GM18499 (cell line): ENCODE measurements around the gene GMFB.

ENCODE experiments used
- ATAC-seq: cut with Tn5 transposase; IDR thresholded peaks from one replicate; pipeline ENCODE4 v1.9.1; 2021; ENCODE audit warnings: moderate number of reproducible peaks; ENCODE audit not compliant: insufficient read depth, unreplicated experiment

GMFB gene

DNA sequence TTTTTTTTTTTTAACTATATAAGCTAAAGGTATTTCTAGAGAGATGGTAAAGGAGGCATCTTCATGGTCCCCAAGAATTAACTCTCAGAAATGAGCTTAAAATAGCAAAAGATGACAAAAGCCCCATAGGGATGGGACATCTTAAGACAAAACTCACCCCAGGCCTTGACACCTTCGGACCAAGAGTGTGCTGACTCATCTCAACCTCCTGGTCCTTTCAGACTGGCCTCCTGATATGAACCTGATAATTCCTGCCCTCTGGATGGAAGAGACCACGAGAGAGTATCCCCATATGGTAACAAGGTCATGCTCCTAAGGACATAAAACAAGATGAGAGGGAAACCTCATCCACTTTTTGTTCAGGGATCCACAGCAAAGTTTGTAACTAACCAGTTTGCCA, 8.4 kb upstream of the GMFB start:
- ATAC-seq: no peak

DNA sequence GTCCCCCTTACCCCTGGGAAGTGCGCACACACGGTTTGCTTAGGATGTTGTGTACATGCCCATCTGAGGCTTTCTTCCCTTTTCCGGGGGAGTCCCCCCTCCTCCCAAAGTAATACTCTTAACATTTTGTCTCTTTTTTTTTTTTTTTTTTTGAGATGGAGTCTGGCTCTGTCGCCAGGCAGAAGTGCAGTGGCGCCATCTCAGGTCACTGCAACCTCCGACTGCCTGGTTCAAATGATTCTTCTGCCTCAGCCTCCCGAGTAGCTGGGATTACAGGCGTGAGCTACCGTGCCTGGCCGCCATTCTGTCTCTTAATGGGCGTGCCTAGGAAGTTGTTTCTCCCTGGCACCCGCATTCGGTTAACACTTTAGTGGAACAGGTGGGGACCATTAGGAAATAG, 4.5 kb upstream of the GMFB start:
- ATAC-seq: no peak

DNA sequence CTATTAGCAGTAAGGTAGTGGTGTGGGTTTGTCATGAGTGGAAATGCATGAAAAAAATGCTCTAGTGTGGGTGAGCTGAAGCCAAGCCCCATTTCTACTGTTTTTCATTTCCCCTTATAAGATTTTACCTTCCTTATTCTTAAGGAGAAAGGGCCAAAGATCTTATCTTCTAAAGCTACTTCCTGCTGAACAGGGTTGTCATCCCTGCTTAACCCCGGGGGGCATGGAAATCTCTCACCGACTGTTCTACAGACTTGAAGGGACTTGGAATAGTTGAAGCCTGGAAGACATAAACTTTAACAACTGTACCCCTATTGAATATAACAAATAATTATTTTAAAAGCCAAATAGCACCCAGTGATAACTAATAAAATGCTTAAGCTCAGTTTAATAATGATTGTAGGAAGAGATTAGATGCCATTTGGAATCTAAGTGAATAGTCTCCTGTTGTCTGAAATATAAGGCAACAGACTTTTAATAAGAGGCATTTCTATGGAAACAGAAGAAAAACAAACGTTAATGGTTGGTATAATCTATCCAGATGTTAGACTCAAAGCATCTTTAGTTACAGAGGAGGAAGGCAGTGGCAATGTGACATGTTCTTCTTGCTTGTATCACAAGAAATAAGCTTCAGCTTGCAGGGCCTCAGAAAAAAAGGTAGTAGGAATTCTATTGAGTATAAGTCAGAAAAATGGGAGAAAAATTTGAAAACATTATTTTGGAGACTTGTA, 1.8 kb upstream of the GMFB start:
- ATAC-seq: no peak

DNA sequence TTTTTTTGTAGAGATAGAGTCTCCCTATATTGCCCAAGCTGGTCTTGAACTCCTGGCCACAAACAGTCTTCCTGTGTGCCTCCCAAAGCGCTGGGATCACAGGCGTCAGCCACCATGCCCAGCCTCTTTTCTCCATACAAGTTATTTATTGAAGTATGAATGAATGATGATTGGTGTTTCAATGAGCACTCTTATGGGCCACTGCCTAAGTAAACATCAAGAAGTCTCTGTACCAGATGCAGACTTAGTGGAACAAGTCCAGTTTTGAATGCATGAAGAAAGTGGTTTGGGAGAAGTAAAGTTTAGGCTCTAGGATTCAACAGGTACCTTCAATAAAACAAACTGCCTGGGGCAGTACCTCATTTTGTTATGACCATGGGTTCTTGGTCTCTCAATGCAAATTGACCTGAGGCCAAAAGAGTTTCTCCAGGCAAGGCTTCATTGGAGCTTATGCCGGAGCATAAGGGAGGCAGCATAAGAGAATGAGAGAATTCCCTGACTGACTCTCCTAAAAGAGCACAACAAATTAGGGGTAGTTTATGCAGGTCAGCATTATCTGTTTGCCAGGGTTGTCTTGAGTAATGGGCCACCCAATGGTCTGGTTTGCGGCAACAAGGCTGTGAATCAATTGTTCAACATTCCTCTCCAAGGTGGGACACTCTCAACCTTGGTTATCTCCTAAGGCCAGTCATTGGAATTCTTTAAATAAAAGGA, 1.1 kb upstream of the GMFB start:
- no peak for ATAC-seq

DNA sequence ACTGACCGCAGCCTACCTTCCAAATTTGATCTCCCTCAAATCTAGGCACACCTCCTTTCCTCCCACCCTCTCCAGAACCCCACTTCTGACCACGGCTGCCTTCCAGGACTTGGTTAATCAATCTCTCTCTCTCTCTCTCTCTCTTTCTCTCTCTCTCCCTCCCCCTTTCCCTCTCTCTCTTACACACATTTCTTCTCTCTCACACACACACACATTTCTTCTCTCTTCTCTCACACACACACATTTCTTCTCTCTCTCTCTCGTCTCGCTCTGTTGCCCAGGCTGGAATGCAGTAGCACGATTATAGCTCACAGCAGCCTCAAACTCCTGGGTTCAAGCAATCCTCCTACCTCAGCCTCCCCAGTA, 521 bp upstream of the GMFB start:
- ATAC-seq: no peak

DNA sequence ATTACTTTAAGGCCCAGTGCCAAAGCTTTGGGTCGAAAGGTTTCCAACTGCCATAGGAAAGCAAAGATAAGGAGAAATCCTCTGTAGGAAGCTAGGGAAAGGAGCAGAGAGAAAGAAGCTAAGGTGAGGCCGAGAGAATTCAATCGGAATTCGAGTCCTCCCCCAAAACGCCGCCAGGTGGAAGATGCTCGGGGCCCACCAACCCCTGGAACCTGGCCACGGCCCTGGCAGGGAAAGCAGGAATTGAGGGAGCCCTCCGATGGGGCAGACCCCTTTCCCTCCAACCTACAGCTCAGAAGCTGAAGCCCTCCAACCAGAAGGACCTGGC, 498 bp downstream of the GMFB start:
- ATAC-seq: no peak

DNA sequence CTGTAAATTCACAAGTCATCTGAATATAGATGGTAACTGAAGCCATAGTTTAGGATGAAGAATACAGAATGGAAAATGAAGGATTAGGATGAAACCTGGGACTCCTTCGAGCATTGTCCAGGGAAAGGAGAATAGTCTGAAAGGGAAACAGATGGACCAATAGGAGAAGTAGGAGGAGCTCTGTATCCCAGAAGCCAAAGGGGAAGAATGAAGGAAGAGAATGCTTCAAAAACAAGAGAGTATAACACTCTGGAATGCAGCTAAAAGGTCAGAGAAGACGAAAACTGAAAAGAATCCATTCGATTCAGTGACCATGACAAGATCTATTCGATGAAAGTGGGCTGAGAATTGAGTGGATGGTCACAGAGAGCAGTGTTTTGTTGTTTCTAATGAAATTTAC, 1.0 kb downstream of the GMFB start:
- no peak for ATAC-seq

DNA sequence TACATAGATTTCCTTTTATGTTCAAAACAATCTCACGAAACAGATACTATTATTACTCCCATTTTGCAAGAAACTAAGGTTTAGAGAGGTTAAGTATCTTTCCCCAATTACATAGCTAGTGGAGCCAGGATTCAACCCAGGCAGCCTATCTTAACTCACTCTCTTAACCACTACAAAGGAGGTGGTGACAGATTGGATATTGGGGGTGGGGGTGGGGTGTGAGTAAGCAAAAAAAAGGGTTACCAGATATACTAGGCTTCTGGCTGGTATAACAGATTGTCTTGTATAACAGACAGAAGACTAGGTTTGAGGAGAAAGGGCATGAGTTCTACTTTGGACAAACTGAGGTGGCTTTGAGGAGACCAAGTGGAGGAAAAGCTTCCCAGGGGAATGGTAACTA, 2.1 kb downstream of the GMFB start:
- ATAC-seq: no peak

DNA sequence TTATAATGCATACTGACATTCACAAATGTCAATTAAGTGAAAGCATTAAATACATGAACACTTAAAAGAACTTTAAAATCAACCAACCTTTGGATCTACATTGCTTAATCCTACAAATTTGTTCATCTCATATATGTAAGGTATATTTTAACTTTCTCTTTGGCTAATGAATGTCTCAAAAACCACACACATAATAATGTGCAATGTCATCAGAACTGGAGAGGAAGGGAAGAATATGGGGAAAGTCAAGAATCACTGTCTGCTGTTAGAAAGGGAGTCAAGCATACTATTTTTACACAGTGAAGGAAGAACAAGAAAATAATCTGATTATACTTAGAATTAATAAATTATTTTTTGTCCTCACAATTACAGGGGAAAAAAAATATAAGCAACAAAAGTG, 4.9 kb downstream of the GMFB start:
- ATAC-seq: no peak

DNA sequence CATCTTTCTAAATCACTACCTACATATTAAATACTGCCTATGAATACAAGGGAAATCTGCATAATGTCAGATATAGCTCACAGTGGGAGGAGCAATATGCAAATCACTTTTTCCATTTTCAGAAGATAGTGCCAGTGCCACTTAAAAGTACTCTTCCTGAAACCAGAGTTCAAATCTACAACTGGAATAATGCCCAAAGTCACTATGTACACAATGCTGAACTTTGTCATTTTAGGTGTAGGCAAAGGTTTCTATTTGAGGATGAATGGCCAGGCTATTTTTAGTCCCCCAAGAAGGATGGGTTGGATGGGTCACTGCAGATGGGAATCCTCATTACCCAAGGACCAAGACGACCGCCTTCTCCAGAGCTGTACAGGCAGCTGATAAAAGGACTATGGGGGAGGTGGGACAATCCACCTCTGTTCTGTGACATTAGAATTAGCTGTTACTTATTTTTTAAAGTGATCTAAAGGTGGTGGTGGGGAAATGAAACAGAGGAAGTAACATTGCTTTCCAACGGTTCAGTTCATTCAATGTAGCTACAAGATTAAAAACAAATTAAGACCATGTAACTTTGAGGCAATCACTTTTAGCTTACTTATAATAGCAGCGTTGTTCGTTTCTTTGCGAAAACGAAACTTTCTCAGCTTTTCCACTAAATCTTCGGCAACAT, 5.6 kb downstream of the GMFB start:
- ATAC-seq: no peak

DNA sequence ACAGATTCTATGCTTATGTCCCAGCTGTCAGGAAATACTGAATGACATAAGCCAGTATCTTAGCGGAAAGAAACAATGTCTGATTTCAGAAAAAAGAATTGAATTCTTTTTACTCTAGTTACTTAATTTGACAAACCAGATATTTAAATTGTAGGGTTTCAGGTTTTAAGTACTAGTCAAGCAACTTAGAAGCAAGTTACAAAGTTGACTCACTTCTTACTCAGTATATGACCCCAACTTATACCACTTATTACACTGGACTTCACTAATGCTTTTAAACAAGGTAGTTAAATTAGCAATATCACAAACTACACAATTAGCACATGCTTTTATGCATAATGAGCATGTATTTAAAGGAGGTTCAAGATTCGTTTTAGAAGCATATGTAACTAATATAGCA, 7.1 kb downstream of the GMFB start:
- no peak for ATAC-seq

DNA sequence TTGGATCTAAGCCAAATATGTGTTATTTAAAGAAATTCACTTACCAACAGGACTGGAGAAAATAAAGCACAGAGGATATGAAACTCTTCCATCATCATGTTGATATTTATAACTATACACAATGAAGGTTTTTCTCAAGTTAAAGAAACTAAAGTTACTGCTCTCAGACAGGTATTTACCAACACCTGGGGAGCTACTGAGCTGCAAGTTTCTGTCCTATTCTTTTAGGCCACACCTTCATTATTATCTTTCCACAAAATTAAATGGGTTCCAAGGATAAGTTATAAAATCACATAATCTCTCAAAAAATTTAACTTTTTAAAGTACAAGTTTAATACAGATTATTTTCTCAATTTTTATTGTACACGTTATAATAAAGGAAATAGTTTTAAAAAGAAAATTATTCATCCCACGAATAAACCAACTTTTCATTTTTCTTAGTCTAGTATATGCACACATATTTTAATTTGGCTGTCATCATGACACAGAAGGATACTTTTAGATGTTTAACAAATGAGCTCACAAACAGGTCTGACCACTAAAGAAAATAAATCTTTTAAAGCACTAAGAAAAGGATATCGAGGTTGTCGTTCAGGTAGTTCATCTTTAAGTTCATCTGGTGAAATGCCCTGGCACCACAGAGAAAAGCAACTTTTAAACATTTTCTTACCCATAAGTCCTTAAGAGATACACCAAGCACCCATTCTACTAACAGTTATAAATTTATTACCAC, 7.8 kb downstream of the GMFB start:
- ATAC-seq: no peak

DNA sequence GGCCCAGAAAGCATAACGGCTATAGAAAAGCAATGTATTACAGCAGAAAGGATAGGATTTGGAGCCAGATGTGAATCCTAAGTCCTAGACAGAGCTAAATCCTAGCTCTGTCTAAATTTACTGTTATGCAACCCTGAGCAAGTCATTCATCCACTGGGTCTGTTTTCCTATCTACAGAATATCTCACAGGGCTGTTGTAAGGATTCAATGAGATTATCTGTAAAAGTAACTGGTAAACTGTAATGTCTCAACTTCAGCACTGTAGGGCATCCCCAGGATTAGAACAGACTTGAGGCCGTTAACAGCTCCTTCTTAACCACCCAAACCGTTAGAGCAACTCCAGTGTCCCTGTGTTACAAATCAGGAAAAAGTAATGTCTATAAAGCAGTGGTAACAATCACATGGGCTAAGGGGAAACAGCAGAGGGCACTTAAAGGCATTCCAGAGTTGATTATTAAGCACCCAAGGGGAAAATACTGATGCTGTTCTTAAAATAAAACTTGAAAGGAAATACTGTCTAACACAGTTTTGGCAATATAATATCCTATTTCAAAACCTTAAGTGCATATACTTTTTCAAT, 10.1 kb downstream of the GMFB start:
- ATAC-seq: no peak

DNA sequence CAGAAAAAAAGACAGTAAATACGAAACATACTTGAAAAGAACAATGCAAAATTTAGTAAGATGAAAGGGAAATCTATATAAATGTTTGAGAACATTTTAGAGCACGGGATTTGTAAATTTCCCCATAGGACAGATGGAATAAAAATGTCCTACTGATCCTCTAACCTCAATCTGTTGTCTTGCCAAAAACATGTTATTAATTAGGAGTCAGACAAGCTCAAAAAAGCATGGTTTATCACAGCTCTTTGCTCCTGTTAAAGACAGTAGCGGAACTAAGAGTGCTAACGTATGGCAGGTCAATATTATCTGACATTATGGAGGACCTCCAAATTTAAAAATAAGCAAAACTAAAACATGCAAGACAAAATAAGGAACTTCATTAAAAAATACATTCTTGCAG, 12.9 kb downstream of the GMFB start:
- no peak for ATAC-seq

DNA sequence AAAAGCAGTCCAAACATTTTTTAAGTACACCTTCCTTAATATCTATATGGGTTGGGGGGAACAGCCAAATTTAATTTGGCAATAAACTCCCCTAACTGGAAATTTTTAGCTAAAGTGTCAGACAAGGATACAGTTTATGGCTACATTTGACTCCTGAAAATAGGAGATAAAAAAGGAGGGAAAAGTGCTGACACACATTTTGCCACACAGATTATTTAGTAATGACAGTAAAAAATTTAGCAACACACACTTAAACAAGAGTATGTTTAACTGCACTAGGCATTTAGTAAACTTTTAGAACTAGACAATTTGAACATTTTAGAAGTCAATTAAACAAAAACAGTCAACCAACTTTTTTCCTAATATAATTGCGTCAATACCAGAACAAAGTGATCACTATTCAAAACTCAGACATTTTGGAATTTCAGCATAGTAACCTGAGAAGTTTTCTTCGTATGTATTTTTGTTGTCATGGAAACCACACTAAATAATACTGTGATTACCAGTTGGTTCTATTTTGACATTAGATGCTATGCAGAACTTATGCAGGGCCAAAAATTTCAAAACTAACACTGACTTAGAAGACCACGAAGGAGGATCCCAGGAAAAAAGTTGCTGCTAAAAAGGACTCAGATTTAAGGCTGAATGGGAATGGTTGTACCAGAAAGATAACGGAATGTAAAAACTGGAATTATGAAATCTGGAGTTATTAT, 13.4 kb downstream of the GMFB start:
- ATAC-seq: no peak

DNA sequence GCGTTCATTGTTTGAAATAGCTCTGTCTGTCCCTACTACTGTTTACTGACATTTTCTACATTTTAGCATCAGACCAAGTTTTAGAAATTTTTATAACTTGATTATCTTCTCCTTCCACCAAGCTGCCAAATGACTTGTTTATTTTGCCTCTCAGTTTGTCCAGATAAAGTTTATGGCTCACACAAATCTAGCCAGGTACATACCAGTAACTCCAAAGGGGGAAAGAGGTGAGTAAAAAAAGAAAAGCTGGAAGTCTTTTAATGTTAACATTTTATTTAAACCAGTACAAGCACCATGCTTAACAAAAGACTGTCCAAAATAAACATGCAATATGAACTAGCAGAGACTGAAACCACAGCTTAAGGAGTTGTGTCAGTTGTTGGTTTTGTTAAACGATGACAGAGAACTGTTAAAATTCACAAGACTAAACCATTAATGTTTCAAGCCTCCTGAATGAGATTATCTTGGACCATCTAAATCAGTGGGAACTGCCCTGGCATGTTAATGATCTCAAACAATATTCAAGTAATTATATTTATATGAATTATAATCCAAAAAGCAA, 14.5 kb downstream of the GMFB start:
- no peak for ATAC-seq

DNA sequence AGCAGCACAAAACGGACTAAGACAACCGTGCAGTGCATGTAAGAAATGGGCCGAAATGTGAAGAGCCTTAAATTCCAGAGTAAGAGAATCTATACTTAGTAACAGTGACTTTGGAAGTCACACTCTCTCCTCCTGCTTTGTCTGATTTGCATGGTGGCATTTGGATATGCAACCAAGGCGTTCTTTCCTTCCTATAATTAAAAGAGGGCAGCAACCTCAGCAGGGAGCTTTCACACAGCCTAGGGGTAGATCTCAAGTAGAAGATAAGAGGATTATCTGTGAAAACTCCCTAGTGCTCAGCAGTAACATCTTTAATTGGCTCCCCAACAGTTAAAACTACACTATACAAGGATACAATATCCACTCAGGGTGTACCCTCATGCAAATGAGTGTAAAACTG, 16.5 kb downstream of the GMFB start:
- ATAC-seq: no peak

DNA sequence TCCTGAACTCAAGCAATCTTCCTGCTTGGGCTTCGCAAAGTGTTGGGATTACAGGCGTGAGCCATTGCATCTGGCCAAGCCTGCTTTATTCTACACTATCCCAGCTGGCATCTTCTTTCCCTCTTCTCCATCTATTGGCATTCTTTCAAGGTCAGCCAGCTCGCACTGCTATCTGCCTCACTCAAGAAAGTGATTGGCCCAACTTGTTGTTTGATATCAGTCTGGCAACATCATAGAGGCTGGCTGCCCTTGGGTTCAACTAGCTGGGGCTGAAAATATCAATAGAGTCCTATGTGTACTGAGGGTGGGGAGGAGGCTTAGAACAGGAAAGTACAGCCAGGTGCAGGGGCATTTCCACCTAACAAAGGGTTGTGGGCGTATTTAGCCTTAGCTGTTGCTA, 17.1 kb downstream of the GMFB start:
- ATAC-seq: no peak

DNA sequence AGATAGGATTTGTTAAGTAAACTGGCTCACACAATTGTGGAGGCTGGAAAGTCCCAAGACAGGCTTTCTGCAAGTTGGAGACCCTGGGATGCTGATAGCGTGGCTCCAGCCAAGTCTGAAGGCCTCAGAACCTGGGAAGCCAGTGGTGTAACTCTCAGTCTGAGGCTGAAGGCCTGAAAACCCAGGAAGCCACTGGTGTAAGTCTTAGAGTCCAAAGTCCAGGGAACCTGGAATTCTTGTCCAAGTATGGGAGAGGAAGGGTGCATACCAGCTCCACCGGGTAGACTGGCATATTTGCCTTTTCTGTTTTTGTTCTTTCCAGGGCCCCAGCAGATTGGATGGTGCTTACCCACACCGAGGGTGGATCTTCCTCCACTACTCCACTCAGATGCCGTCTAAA, 18.1 kb downstream of the GMFB start:
- no peak for ATAC-seq

DNA sequence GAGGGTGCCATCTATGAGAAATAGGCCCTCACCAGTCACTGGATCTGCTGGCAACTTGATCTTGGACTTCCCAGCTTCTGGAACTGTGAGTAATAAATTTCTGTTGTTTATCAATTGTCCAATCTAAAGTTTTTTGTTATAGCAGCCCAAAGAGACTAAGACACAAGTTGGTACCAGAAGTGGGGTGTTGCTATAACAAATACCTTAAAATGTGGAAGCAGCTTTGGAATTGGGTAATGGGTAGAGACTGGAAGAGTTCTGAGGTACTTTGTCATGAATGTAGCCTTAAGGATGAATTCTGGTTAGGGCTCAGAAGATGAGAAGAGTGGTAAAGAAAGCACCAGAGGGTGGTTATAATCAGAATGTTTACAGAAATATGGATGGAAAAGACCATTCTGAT, 21.5 kb downstream of the GMFB start:
- no peak for ATAC-seq
